Panc1 (cell line): Measurements from ENCODE around the gene TMPRSS2. TPM values are rescaled to one million over a fixed set of nuclear protein-coding genes. Genes with fewer than 3 reads are reported as not detected.

ENCODE experiments used
- ATAC-seq: fragments of 200-7000 bp; cut with Tn5 transposase; 2 replicates; pipeline ENCODE4 v1.9.1; 2020; ENCODE audit warnings: mild to moderate bottlenecking, moderate library complexity
- BruUV-seq: library from RNA; stranded (reverse); fragments of 400-500 nt; replicated peaks from 2 replicates; lab custom pipeline; 2021; lab: Mats Ljungman, UMichigan
- CTCF ChIA-PET: fragments of 300-600 bp; sonication (Branson Sonifier 250); formaldehyde crosslinking; loops from one replicate; lab custom pipeline; 2022; ENCODE audit warnings: antibody characterized with exemption; lab: Charles Lee
- POLR2A ChIA-PET: fragments of 300-600 bp; sonication (Branson Sonifier 250); formaldehyde crosslinking; loops from one replicate; lab custom pipeline; 2022; ENCODE audit warnings: antibody characterized with exemption; lab: Charles Lee
- DNase-seq: peaks from one replicate; pipeline ENCODE4 v3.0.0-alpha.2; 2010; ENCODE audit warnings: low read depth, low spot score
- H3K27ac ChIP-seq: 2 replicates; pipeline ENCODE4 v1.5.1; 2011; ENCODE audit warnings: mild to moderate bottlenecking, low read length, inconsistent platforms
- H3K27me3 ChIP-seq: fragments of 200-500 bp; sonication (Bioruptor generic); 2 replicates; pipeline ENCODE4 v1.6.0; 2014; ENCODE audit warnings: low read length, inconsistent platforms; ENCODE audit not compliant: control insufficient read depth, insufficient read depth
- H3K36me3 ChIP-seq: fragments of 200-500 bp; sonication (Bioruptor generic); 2 replicates; pipeline ENCODE4 v1.5.1; 2014; ENCODE audit warnings: inconsistent platforms, mild to moderate bottlenecking, low read length, moderate library complexity; ENCODE audit not compliant: control insufficient read depth, insufficient read depth
- H3K4me1 ChIP-seq: 2 replicates; pipeline ENCODE4 v1.5.1; 2011; ENCODE audit warnings: inconsistent platforms, mild to moderate bottlenecking, low read length, moderate library complexity; ENCODE audit not compliant: control insufficient read depth, insufficient read depth
- H3K4me3 ChIP-seq, 2 experiments: 2 replicates each; pipeline ENCODE4 v1.5.1; 2011 to 2012; ENCODE audit warnings: low read depth in 2 of 2, low read length in 2 of 2, mild to moderate bottlenecking in 2 of 2, inconsistent platforms in 1 of 2, moderate library complexity in 1 of 2
- H3K9me3 ChIP-seq: fragments of 200-500 bp; sonication (Bioruptor generic); 2 replicates; pipeline ENCODE4 v1.5.1; 2014; ENCODE audit warnings: low read depth, mild to moderate bottlenecking, inconsistent platforms, low read length, moderate library complexity; ENCODE audit not compliant: control insufficient read depth, insufficient read depth
- CTCF ChIP-seq: fragments of 450-650 bp; IDR thresholded peaks from 2 replicates; pipeline ENCODE4 v1.5.1; 2017; ENCODE audit warnings: mild to moderate bottlenecking
- POLR2AphosphoS5 ChIP-seq: IDR thresholded peaks from 2 replicates; pipeline ENCODE4 v1.6.1; 2012; ENCODE audit warnings: mild to moderate bottlenecking, low read depth, low read length, moderate library complexity
- REST ChIP-seq, 2 experiments: IDR thresholded peaks; 2 replicates each; pipeline ENCODE4 v1.6.1; 2011 to 2012; ENCODE audit warnings: low read depth in 2 of 2, control low read depth in 1 of 2, low read length in 1 of 2, mild to moderate bottlenecking in 1 of 2, moderate library complexity in 1 of 2; ENCODE audit not compliant: insufficient read depth in 1 of 2
- SIN3A ChIP-seq: IDR thresholded peaks from 2 replicates; pipeline ENCODE4 v1.6.1; 2012; ENCODE audit warnings: low read depth, mild to moderate bottlenecking, low read length, moderate library complexity, borderline replicate concordance; ENCODE audit not compliant: insufficient read depth
- TCF7L2 ChIP-seq: IDR thresholded peaks from 2 replicates; pipeline ENCODE4 v1.6.1; 2011; ENCODE audit warnings: mild to moderate bottlenecking, low read depth, low read length, inconsistent platforms
- in situ Hi-C: cut with HindIII; loops from 2 replicates; pipeline ENCODE4 v1.10.0; 2016; ENCODE audit warnings: low sequenced_read_pairs, low pct_unique_long_range_greater_than_20kb
- intact Hi-C: fragments of 100-400 bp; cut with micrococcal nuclease; formaldehyde crosslinking; loops from one replicate; pipeline ENCODE4 v1.10.0; 2022; ENCODE audit not compliant: unreplicated experiment
- total RNA-seq: library from RNA; stranded (reverse); gene quantifications from one replicate; pipeline ENCODE4 v1.2.1, GENCODE V29; 2021; ENCODE audit not compliant: unreplicated experiment

The TMPRSS2 gene
- total RNA-seq, 1 experiment from 2014 or later: 111 TPM

- Histone ChIP-seq H3K4me3 (no peak overlapping the region), H3K9me3 (no peaks in the 10 kb centered on the region), H3K27me3 (no peaks in the 10 kb centered on the region), H3K36me3 (no peaks in the 10 kb centered on the region), H3K27ac (no peak overlapping the region), H3K4me1 (no peaks in the 10 kb centered on the region)
- POLR2A ChIA-PET: no interaction called here
- no peak for DNase-seq
- CTCF ChIA-PET: no interaction called here
- no peak for ATAC-seq
- in situ Hi-C loops: no loop called here
- BruUV-seq: no TSS peak
- TF ChIP-seq CTCF (no peak), TCF7L2 (no peak), REST (IDR thresholded peaks at IDR 0.05; ENCODE audit: insufficient read depth in 1 of 2, low read depth in 2 of 2, low read length in 1 of 2) (no peak), SIN3A (no peak), POLR2AphosphoS5 (no peak)
- intact Hi-C loops: no loop called here
Observed at GRCh38 chr21:41428311-41428710, 79.6 kb downstream of the TMPRSS2 start.

GRCh38 chr21:41427556-41427955, 80.4 kb downstream of the TMPRSS2 start:
- DNase-seq: no peak
- no TSS peak for BruUV-seq
- Histone ChIP-seq H3K4me3 (no peak overlapping the region), H3K36me3 (no peaks in the 10 kb centered on the region), H3K9me3 (no peaks in the 10 kb centered on the region), H3K27me3 (no peaks in the 10 kb centered on the region), H3K27ac (no peak overlapping the region), H3K4me1 (no peaks in the 10 kb centered on the region)
- ChIA-PET POLR2A (no interaction called here), CTCF (no interaction called here)
- no peak for TF ChIP-seq CTCF
- no peak for TF ChIP-seq REST (IDR thresholded peaks at IDR 0.05; ENCODE audit: insufficient read depth in 1 of 2, low read depth in 2 of 2, low read length in 1 of 2)
- TF ChIP-seq POLR2AphosphoS5: no peak
- TF ChIP-seq SIN3A: no peak
- no peak for TF ChIP-seq TCF7L2
- in situ Hi-C loops: no loop called here
- no peak for ATAC-seq
- intact Hi-C loops: no loop called here
